Suppressor macrophage treated with lipopolysaccharide for 1 hour (primary cell): ENCODE data around the gene KCNK6.
A peak's percentile ranks its signal among the peaks of the same experiment; 100 is the strongest.

Source experiments
- DNase-seq, 3 donors: peaks; one replicate each; pipeline ENCODE4 v3.0.0-alpha.2; 2020 to 2022

KCNK6 gene

DNA sequence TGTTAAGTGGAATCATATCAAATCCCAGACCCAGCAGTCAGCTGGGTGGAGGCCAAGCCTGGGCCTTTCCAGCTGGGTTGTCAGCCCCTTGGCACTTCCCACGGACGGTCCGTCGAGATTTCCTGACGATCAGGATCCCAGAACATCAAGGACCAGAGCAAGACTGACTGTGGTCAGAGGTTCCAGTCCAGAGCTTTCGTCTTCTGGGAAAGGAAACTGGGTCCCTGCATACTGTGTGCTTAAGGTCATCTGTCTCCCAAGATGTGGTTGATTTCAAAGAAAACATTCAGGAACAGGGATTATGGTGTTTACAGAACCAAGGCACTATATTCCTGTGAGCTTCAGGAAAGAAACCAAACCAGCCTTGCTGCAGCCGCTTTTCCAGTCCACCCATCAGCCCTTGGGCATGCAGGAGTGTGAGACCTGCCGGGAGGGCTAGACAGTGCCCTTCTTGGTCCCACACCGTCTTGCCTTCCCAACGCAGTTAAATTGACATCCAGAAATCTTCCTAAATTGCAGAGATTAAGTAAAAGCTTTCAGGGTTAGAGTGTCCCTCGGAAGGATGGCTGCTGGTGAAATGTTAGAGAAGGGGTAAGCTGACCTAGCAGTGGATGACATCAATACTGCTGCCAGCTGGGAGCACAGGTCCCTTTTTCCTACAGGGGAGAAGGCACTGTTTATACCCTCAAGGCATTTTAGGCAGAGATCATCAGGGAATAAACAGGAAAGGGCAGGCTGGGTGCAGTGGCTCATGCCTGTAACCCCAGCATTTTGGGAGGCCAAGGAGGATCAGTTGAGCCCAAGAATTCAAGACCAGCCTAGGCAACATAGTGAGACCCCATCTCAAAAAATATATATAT lies 20.6 kb upstream of the KCNK6 start:
- no peak for DNase-seq

DNA sequence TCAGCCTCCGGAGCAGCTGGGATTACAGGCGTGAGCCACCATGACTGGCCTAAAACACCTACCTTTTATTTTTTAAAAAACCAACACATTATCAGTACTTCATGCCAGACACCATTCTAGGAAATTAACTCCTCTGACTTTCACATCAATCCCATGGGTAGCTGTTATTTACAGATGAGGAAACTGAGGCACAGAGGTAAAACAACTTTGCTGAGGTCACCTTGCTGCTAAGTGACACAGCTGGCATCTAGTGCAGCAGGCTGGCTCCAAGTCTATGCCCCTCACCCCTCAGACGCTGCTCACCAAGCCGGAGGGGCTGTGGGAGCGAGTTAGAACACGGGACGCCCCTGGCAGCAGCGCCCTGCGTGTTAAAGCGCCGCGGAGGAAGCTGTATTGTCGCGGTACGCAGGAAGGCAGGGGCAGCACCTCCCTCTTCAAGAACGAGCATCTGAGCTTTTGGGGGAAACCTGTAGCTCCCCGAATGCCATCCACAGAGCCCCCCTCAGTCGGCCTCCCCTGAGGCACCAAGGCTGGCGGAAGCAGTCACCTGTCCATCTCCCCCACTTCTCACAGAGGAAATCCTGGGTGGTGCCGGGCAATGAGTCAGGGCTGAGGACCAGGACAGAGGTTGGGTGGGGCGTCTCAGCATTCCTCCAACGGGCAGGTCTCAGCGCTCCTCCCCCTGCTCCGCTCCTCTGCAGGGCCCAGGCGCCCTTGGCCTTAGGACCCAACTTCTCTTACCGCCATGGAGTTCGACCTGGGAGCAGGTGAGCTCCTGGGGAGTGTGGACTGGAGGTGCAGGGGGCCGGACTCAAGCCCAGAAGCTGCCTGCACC lies 15.9 kb upstream of the KCNK6 start, which contains the start of gene C19orf33:
TSS of gene C19orf33 (plus strand) at position 735 of the 835 bp plus-strand sequence. CDS start at position 746, 11 bp downstream.
- no peak for DNase-seq

DNA sequence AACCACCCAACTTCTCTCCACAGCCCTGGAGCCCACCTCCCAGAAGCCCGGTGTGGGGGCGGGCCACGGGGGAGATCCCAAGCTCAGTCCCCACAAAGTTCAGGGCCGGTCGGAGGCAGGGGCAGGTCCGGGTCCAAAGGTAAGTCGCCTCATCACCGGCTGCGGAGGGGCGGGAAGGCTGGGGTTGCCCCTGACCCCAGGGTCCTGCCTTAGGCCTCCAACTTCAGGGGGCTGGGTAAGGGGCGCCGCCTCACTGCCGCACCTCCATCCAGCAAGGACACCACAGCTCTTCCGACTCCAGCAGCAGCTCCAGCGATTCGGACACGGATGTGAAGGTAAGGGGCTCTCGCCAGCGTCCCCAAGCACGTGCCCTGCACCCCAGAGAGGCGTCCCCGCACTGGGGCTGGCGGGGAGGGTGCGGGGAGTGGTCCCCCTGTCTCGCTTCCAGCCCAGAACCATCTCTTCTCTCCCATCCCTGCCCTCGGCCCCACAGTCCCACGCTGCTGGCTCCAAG lies 15.2 kb upstream of the KCNK6 start:
- no peak for DNase-seq

DNA sequence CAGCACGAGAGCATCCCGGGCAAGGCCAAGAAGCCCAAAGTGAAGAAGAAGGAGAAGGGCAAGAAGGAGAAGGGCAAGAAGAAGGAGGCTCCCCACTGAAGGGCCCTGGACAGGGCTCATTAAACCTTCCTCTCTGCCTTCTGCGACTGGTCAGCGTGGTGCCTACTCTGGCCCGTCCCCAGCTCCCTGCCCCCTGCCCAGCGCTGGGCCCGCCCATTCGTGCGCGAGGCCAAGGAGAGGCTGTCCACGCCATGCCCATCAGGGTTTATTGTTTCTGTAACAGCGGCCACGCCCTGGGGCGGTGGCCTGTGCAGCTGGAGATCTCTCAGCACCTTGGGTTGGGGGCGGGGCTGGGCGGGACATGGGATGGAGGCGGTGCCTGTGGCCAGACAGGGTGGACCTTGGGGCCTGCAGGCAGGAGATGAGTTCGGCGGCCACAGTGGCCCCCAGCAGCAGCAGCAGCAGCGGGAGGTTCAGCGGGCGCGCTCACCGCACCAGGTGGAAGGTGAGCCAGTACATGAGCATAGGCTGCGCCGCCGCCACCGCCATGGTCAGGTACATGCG lies 14.7 kb upstream of the KCNK6 start:
- no peak for DNase-seq

DNA sequence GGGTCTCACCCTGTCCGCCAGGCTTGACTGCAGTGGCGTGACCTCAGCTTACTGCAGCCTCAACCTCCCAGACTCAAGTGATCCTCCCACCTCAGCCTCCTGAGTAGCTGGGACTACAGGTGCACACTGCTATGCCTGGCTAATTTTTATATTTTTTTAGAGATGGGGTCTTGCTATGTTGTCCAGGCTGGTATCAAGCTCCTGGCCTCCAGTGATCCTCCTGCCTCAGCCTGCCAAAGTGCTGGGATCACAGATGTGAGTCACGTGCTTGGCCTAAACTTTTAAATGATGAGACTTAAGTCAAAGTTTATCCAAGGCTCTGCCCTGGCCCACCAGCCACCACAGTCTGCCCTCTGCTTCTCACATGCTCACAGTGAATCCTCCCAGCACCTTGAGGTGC lies 13.4 kb upstream of the KCNK6 start:
- no peak for DNase-seq

DNA sequence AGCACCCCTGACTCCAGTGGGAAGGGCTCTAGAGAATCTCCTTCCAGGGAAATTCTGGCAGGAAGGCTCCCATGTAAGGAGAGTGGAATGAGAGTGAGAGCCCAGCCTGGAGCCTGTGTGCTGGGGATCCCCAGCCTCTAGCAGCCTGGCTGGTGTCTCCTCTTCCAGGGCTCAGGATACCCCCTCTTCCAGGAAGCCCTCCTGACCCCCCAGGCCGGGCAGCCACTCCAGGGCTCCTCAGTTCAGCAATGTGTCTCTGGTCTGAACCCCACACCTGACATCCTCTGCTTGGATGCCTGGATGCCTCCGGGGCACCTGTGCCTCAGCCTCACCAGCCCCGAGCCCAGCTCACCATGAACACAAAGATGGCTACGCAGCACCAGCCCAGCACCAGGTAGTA lies 12.6 kb upstream of the KCNK6 start:
- DNase-seq = no peak

DNA sequence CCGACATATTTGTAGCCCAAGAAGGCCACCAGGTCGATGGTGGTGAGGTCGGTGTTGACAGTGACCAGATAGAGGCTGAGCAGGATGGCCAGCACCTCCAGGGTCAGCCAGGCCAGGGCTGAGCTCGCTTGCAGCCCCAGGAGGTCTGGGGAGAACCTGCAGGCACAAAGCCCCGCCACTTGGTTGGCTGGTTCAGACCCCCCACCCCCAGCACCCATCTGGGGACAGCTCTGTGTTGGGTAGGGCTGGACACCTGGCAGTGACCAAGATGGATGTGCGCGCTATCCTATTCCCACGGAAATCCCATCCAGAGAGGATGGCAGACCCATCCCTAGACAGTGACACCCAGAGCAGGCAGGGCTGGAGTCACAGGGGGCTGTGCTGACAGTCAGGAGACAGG lies 12.0 kb upstream of the KCNK6 start:
- DNase-seq = no peak

DNA sequence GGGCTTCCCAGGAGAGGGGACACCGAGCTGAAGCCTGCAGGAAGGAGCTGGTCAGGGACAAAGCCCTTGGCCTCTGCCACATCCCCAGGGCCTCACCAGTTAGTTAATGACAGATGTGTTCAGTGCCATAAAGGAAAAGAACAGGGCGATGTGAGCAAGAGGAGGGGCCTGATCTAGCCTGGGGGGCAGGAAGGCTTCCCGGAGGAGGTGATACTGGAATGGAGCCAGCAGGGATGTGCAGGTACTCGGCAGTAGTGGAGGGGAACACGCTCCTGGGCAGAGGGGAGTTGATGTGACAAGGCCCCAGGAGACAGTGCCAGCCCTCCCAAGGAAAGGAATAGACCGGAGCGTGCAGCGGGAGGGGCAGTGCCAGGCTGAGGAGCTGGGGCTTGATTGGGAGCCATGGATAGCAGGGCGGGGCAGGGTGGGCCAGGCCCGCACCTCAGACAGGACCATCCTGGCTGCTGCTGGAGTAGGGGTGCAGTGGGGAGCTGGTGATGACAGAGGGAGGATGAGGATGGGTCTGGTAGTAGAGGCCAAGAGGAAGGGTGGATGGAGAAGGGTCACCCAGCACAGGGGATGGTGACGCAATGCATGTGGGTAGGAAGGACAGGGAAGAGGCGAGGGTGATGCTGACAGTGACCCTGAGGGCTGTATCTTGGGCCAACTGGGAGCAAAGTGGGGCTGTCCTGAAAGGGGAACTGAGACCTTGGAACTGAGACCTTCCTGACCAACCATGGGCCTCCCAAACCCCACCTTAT lies 11.5 kb upstream of the KCNK6 start:
- DNase-seq = peak in 2 of 3 donors; percentile 24 to 34

DNA sequence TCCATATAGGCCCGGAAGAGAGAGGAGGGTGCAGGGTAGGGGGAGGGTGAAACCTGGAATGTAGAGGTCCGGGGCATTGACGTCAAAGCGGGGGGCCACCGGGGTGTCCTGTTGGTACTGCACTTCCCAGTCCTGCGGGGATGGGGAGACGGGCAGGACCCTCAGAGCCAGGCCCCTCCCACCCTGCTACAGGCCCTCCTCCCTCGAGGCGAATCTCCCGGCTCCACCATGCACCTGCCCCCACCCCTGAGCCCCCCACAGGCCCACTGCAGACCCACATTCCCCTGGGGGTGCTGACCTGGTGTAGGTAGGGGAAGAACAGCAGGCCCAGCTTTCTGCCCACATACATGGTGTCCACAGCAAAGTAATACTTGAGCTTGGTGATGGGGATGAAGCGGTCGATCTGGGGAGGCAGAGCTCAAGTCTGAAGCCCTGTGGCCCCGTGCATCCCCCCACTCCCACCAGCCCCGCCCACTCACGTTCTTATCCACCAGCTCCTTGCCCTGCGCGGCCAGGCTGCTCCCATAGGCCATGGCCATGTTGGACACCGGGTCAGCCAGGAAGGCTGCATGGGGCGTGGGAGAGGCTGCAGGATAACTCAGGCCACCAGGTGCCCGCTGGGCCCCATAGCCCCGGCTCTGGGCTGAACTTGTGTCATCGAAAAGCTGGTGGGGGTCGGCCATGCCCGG lies 10.6 kb upstream of the KCNK6 start:
- no peak for DNase-seq

DNA sequence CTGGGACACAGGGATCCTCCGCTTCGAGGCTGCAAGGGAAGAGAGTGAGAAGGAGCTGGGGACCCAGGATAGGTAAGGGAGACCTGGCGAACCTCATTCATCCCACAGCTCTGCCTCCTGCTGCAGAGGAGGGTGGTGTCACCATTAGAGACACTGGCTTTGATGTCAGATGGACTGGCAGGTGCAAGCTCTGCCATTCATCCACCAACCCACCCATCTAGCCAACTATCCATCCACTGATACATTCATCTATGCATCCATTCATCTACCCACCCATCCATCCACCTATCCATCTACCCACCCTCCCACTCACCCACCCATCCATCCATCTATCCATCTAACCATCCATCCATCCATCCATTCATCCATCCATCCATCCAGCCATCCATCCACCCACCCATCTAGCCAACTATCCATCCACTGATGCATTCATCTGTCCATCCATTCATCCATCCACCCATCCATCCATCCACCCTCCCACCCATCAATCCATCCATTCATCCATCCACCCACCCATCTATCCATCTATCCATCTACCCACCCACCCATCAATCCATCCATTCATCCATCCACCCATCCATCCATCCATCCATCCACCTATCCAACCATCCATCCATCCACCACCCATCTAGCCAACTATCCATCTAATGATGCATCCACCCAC lies 9.9 kb upstream of the KCNK6 start:
- no peak for DNase-seq

DNA sequence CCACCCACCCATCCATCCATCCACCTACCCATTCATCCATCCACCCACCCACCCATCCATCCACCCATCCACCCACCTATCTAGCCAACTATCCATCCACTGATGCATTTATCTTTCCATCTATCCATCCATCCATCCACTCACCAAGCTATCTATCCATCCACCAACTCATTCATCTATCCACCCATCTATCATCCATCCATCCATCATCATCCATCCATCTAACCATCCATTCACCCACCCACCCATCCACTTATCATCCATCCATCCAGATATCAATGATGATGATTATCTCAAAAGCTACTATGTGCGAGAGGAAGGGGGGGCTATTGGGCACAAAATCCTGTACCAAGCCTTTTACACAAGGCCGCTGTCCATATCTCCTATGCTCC lies 9.4 kb upstream of the KCNK6 start:
- no peak for DNase-seq

DNA sequence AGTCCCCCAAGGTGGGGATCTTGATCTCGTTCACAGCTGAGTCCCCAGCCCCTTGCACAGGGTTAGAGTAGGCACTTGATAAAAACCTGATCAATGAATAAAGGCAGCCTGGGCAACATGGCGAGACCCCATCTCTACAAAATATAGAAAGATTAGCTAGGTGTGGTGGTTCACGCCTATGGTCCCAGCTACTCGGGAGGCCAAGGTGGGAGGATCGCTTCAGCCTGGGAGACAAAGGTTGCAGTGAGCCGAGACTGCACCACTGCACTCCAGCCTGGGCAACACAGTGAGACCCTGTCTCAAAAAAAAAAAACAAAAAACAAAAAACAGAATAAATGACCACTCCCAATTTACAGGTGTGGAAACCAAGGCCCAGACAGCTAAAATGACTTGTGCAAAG lies 8.7 kb upstream of the KCNK6 start:
- no peak for DNase-seq

DNA sequence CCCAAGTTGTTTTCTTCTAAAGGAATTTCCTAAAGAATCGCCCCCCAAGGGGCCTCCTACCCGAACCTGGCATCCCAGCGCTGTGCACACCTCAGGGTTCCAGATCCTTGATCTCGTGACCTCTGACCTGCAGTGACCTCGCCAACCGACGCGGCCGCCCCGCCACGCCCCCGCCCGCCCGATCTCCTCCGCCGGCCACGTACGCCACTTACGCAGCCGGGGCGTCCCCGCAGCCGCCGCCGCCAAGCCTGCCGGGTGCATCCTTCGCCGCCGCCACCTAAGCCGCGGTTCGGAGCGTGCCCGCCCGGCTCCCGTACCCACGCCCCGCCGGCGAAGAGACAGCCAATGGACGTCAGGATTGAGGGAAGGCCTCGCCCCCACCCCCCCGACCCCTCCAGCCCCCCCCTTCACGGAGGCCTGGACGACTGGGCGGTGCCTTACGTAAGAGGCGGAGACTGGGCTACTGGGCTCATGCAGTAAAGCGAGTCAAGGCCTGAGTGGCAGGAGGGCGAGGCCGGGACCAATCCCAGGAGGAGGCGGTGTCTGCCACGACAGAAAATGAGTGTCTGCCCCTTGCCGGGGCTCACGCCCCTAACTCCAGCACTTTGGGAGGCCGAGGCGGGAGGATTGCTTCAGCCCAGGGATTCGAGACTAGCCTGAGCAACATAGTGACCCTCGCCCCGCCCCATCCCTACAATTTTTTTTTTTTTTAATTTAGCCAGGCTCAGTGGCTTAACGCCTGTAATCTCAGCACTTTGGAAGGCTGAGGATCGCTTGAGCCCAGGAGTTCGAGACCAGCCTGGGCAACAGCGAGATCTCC lies 3.8 kb upstream of the KCNK6 start, which contains the start of gene YIF1B:
TSS of gene YIF1B (minus strand) at position 291 of the 820 bp plus-strand sequence. CDS start at position 261, 30 bp downstream.
- DNase-seq = peak; percentile 97 to 98 (median 97)

DNA sequence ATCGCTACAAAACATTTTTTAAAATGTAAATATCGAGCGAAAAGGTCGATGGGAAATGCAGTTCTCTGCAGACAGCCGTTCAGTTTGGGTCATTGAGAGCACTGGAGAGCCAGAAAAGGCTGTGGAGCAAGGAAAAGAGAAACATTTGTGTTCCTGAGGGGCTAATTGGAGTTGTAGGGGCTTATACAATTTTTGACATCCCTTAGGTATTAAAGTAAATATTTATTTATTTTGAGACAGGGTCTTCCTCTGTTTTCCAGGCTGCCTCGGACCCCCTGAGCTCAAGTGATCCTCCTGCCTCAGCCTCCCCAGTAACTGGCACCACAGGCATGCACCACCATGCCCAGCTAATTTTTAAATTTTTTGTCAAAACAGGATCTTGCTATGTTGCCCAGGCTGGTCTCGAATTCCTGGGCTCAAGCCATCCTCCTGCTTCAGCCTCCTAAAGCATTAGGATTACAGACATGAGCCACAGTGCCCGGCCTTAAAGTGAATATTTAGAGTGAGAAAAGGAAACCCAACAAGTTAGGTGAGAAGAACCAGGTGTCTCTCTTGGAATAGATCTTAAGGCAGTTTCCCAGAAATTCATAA lies 3.1 kb upstream of the KCNK6 start:
- DNase-seq = no peak

DNA sequence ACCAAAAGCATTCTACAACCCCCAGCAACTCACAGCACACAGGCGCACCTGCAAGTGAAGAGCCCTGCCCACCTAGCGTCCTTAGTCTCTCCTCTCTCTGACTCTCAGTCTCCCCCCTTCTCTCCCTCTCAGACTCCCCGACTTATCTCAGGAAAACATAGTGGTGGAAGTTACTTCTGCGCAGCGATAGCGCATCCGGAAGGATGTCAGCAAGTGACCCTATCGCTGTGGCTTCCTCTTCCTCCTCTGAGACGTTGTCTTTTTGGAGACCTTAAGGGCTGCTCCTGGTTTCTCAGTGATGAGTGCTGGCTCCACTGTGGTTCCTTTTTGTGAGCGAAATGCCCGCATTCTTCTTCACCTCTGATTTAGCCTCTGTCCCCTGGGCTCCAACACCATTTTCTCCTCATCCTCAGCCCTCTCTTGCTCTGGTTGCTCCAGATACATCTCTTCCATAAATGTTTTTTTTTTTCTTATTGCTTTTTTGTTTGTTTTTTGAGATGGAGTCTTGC lies 2.5 kb upstream of the KCNK6 start:
- peak; percentile 50 to 59 (median 53) for DNase-seq

DNA sequence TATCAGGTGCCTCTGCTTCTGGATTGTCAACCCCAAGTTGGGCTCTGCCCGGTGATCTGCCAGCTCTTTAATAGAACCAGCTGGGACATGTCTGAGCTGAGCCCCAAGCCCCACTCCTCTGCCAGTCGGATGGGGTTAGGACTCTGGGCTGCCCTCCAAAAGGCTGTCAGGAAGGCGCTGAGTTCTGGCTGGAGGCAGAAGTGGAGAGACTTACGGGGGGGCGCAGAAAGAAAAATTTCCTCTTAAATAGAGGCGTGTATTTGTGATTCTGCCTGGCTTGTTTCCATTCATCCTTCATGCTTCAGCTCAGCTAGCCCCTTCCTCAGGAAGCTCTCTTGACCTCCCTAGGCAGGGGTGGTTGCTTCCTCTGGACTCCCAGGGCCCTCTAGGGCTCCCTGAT lies 985 bp upstream of the KCNK6 start:
- no peak for DNase-seq

DNA sequence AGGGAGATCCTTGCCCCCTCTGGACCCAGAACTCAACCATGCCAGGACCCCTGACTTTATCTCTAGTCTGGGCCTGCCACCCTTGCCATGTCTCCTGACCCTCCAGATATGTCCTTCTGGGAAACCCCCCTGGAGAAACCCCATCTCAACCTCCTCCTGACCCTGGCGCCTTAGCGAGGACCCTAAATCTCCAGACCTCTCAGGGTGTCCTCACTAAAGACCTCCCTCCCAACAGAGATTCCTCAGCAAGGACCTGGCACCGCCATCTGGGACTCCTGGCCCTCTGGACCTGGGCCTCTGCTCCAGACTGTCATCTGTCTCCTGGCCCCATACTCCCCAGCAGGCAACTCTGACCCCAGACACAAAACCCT lies 1.3 kb downstream of the KCNK6 start:
- DNase-seq = no peak

DNA sequence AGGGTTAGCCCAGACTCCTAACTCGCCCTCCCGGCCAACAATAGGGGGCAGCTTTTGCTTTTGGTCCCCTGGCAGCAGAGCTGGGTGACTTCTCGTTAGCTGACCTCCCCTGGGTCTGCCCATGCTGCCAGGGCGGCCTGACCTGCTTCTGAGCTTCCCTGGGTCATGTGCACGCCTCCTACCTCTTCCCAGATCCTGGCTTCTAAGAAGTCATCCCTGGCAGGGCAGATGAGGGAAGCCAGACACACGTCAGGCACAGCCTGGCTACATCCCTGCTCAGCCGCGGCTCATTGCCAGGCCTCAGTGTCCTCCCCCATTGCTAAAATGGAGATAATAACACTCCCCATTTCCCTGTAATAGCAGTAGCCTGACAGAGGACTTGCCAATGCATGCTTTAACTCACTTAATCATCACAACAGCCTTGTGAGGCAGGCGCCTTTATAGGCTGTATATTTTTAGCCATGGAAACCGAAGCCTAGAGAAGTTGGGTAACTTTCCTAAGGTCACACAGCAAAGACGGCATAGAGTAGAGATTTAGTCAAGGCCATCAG lies 2.1 kb downstream of the KCNK6 start:
- no peak for DNase-seq

DNA sequence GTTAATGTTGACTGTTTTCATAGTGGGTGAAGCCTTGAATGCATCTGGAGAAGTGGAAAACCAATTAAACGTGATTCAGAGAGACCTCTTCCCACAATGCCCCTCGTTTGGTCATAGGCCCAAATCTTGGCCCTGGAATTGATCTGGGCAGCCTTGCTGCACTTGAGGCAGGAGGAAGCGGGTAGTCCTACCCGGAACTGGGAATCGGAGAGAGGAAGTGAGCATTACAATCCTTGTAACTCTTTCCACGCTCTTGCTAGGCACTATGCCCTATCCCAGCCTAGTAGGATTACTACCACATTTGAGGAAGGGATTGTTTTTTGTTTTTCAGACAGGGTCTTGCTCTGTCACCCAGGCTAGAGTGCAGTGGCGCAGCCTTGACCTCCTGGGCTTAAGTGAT lies 3.6 kb downstream of the KCNK6 start:
- DNase-seq = peak; percentile 43 to 64 (median 51)
